Caco-2 (cell line): Measurements from ENCODE around the gene ZBTB24. TPM values are rescaled to one million over a fixed set of nuclear protein-coding genes. Genes with fewer than 3 reads are reported as not detected.

Source experiments
- BruUV-seq: library from RNA; stranded (reverse); fragments of 400-500 nt; replicated peaks from 2 replicates; lab custom pipeline; 2021; lab: Mats Ljungman, UMichigan
- CTCF ChIA-PET: fragments of 300-600 bp; sonication (Branson Sonifier 250); formaldehyde crosslinking; loops from one replicate; lab custom pipeline; 2022; ENCODE audit warnings: antibody characterized with exemption; lab: Charles Lee
- POLR2A ChIA-PET: fragments of 300-600 bp; sonication (Branson Sonifier 250); formaldehyde crosslinking; loops from one replicate; lab custom pipeline; 2022; ENCODE audit warnings: antibody characterized with exemption; lab: Charles Lee
- DNase-seq, 2 experiments: peaks; one replicate each; pipeline versions ENCODE4 v3.0.0 to v3.0.0-alpha.2; 2020 to 2022
- H3K27me3 ChIP-seq: replicated peaks from 2 replicates; pipeline ENCODE4 v1.6.0; 2011; ENCODE audit warnings: low read length; ENCODE audit not compliant: control insufficient read depth, insufficient read depth
- H3K36me3 ChIP-seq: 2 replicates; pipeline ENCODE4 v1.5.1; 2011; ENCODE audit warnings: low read length; ENCODE audit not compliant: control insufficient read depth, insufficient read depth
- H3K4me1 ChIP-seq: fragments of 250-450 bp; sonication (Bioruptor Pico); 2 replicates; pipeline ENCODE4 v1.5.1; 2020; ENCODE audit warnings: mild to moderate bottlenecking
- H3K4me3 ChIP-seq: 2 replicates; pipeline ENCODE4 v1.5.1; 2011; ENCODE audit warnings: low read depth, mild to moderate bottlenecking, control low read depth, low read length
- H3K9me3 ChIP-seq: fragments of 250-450 bp; sonication (Bioruptor Pico); 2 replicates; pipeline ENCODE4 v1.5.1; 2020; ENCODE audit warnings: mild to moderate bottlenecking, moderate library complexity
- H3K27ac Mint-ChIP-seq: one replicate; pipeline ENCODE4 v1.8.0; 2022; ENCODE audit warnings: mixed read lengths; ENCODE audit not compliant: unreplicated experiment
- H3K27me3 Mint-ChIP-seq: one replicate; pipeline ENCODE4 v1.8.0; 2022; ENCODE audit warnings: mixed read lengths; ENCODE audit not compliant: insufficient read depth, unreplicated experiment
- H3K36me3 Mint-ChIP-seq: one replicate; pipeline ENCODE4 v1.8.0; 2022; ENCODE audit warnings: mild to moderate bottlenecking, mixed read lengths; ENCODE audit not compliant: insufficient read depth, unreplicated experiment
- H3K4me1 Mint-ChIP-seq: one replicate; pipeline ENCODE4 v1.8.0; 2022; ENCODE audit warnings: low read depth, mixed read lengths; ENCODE audit not compliant: unreplicated experiment
- H3K4me3 Mint-ChIP-seq: one replicate; pipeline ENCODE4 v1.8.0; 2022; ENCODE audit warnings: mild to moderate bottlenecking, moderate library complexity, mixed read lengths; ENCODE audit not compliant: unreplicated experiment
- H3K9me3 Mint-ChIP-seq: one replicate; pipeline ENCODE4 v1.8.0; 2022; ENCODE audit warnings: mixed read lengths; ENCODE audit not compliant: unreplicated experiment
- intact Hi-C: fragments of 100-400 bp; cut with micrococcal nuclease; formaldehyde crosslinking; loops from one replicate; pipeline ENCODE4 v1.10.0; 2022; ENCODE audit not compliant: unreplicated experiment
- total RNA-seq: library from RNA; stranded (reverse); gene quantifications from 2 replicates; pipeline ENCODE4 v1.2.3, GENCODE V29; 2022
- TF ChIP-seq, protein P1 (sequence below), 2 experiments: fragments of 200-600 bp in 1 of 2; IDR thresholded peaks; 1 replicate in 1 of 2; 2 replicates in 1 of 2; pipeline versions ENCODE4 v1.5.1 to v1.8.0; 2011 to 2022; ENCODE audit warnings: antibody characterized with exemption in 1 of 2, control low read depth in 1 of 2, inconsistent platforms in 1 of 2, low read depth in 1 of 2, low read length in 1 of 2, mild to moderate bottlenecking in 1 of 2, moderate library complexity in 1 of 2; ENCODE audit not compliant: insufficient read depth in 1 of 2, severe bottlenecking in 1 of 2, unreplicated experiment in 1 of 2

ZBTB24 gene
- total RNA-seq, 1 experiment from 2014 or later = 10.3 TPM

DNA sequence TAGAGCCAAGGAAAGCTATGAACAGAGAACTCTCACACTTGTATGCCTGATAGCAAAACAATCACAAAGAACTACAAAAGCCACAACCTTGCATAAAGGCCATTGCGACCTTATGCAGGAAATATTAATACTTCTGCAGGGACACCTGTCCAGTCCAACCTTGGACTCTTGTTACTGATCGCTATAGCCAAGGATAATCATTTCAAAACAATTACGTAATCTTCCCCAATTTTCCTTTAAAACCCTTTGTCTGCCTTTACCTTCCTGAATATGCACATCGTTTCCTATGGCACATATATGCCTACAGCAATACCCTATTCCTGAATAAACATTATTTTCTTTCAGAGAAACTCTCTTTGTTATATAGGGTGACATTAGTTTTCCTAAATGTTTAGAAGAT, 65.4 kb downstream of the ZBTB24 start:
- TF ChIP-seq, protein P1, sequence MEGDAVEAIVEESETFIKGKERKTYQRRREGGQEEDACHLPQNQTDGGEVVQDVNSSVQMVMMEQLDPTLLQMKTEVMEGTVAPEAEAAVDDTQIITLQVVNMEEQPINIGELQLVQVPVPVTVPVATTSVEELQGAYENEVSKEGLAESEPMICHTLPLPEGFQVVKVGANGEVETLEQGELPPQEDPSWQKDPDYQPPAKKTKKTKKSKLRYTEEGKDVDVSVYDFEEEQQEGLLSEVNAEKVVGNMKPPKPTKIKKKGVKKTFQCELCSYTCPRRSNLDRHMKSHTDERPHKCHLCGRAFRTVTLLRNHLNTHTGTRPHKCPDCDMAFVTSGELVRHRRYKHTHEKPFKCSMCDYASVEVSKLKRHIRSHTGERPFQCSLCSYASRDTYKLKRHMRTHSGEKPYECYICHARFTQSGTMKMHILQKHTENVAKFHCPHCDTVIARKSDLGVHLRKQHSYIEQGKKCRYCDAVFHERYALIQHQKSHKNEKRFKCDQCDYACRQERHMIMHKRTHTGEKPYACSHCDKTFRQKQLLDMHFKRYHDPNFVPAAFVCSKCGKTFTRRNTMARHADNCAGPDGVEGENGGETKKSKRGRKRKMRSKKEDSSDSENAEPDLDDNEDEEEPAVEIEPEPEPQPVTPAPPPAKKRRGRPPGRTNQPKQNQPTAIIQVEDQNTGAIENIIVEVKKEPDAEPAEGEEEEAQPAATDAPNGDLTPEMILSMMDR (IDR thresholded peaks at IDR 0.05; ENCODE audit: insufficient read depth in 1 of 2, low read depth in 1 of 2, low read length in 1 of 2, severe bottlenecking in 1 of 2, unreplicated experiment in 1 of 2) = no peak
- H3K9me3 ChIP-seq = no peaks in the 10 kb centered on the region
- no peak overlapping the region for H3K27ac Mint-ChIP-seq
- CTCF ChIA-PET = no interaction called here
- peaks cover 9% of the 10 kb centered on the region for H3K9me3 Mint-ChIP-seq
- no peaks in the 10 kb centered on the region for H3K4me1 Mint-ChIP-seq
- no TSS peak for BruUV-seq
- no peaks in the 10 kb centered on the region for H3K36me3 ChIP-seq
- DNase-seq = no peak
- peaks cover 4% of the 10 kb centered on the region for H3K27me3 Mint-ChIP-seq
- no peaks in the 10 kb centered on the region; the same call in 1 of the 2 replicates for H3K27me3 ChIP-seq
- POLR2A ChIA-PET = no interaction called here
- intact Hi-C loops = no loop called here
- H3K36me3 Mint-ChIP-seq = no peaks in the 10 kb centered on the region
- no peak overlapping the region for H3K4me3 Mint-ChIP-seq
- no peak overlapping the region for H3K4me3 ChIP-seq
- no peaks in the 10 kb centered on the region for H3K4me1 ChIP-seq

Other genes with a start within 250 kb of the ZBTB24 start
- 224 and 228 TPM in 2 replicates for gene CD164, start 100.8 kb downstream of the ZBTB24 start, total RNA-seq
- gene PPIL6, start 42.6 kb downstream of the ZBTB24 start, total RNA-seq = 0.30 TPM in 1 of 2 replicates, not detected in the other
- gene SMPD2, start 42.5 kb downstream of the ZBTB24 start, total RNA-seq = 12.3 and 12.8 TPM in 2 replicates
- gene MICAL1, start 27.4 kb downstream of the ZBTB24 start, total RNA-seq = 11.7 and 11.8 TPM in 2 replicates
- 3.4 and 4.4 TPM in 2 replicates for gene AK9, start 208.0 kb upstream of the ZBTB24 start, total RNA-seq
- gene FIG4, start 208.1 kb upstream of the ZBTB24 start, total RNA-seq = 7.3 and 7.9 TPM in 2 replicates